Nephron progenitor cell (in vitro differentiated cells): ENCODE results near the gene PNLIP.

Experiments
- DNase-seq: peaks from one replicate; pipeline ENCODE4 v3.0.0; 2021
- H3K27ac Mint-ChIP-seq: 2 replicates; pipeline ENCODE4 v1.8.0; 2021; ENCODE audit warnings: mild to moderate bottlenecking, moderate library complexity, mixed read lengths
- H3K27me3 Mint-ChIP-seq: 2 replicates; pipeline ENCODE4 v1.8.0; 2021; ENCODE audit warnings: mild to moderate bottlenecking, low read depth, mixed read lengths; ENCODE audit not compliant: poor library complexity
- H3K36me3 Mint-ChIP-seq: 2 replicates; pipeline ENCODE4 v1.8.0; 2021; ENCODE audit warnings: low read depth, mixed read lengths
- H3K4me1 Mint-ChIP-seq: 2 replicates; pipeline ENCODE4 v1.8.0; 2021; ENCODE audit warnings: mixed read lengths
- H3K4me3 Mint-ChIP-seq: 2 replicates; pipeline ENCODE4 v1.8.0; 2021; ENCODE audit warnings: mild to moderate bottlenecking, moderate library complexity, mixed read lengths
- H3K9me3 Mint-ChIP-seq: 2 replicates; pipeline ENCODE4 v1.8.0; 2021; ENCODE audit warnings: mild to moderate bottlenecking, moderate library complexity, mixed read lengths
- TF ChIP-seq, protein P1 (sequence below): fragments of 200-600 bp; sonication (generic); IDR thresholded peaks from 2 replicates; pipeline ENCODE4 v1.5.0; 2021; ENCODE audit warnings: antibody characterized with exemption

The PNLIP gene

DNA sequence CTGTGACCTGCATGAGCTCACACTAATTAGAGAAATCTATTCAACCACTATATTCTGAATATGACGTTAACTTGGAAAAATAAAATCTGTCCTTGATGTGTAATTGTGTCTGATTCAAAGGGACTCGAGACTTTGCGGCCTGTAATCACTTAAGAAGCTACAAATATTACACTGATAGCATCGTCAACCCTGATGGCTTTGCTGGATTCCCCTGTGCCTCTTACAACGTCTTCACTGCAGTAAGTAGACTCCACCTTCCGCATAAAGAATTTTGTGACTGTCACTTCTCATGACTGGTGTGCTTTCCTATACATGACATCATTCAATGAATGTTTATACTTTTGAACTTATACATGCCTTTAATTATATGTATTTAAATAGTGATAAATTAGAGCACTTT lies 10.1 kb downstream of the PNLIP start:
- Mint-ChIP-seq H3K9me3 (no peaks in the 10 kb centered on the region), H3K27me3 (peaks cover 14% of the 10 kb centered on the region), H3K4me1 (no peaks in the 10 kb centered on the region), H3K36me3 (no peaks in the 10 kb centered on the region), H3K4me3 (no peak overlapping the region), H3K27ac (no peak overlapping the region)
- TF ChIP-seq, protein P1, sequence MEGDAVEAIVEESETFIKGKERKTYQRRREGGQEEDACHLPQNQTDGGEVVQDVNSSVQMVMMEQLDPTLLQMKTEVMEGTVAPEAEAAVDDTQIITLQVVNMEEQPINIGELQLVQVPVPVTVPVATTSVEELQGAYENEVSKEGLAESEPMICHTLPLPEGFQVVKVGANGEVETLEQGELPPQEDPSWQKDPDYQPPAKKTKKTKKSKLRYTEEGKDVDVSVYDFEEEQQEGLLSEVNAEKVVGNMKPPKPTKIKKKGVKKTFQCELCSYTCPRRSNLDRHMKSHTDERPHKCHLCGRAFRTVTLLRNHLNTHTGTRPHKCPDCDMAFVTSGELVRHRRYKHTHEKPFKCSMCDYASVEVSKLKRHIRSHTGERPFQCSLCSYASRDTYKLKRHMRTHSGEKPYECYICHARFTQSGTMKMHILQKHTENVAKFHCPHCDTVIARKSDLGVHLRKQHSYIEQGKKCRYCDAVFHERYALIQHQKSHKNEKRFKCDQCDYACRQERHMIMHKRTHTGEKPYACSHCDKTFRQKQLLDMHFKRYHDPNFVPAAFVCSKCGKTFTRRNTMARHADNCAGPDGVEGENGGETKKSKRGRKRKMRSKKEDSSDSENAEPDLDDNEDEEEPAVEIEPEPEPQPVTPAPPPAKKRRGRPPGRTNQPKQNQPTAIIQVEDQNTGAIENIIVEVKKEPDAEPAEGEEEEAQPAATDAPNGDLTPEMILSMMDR: no peak
- DNase-seq: no peak

DNA sequence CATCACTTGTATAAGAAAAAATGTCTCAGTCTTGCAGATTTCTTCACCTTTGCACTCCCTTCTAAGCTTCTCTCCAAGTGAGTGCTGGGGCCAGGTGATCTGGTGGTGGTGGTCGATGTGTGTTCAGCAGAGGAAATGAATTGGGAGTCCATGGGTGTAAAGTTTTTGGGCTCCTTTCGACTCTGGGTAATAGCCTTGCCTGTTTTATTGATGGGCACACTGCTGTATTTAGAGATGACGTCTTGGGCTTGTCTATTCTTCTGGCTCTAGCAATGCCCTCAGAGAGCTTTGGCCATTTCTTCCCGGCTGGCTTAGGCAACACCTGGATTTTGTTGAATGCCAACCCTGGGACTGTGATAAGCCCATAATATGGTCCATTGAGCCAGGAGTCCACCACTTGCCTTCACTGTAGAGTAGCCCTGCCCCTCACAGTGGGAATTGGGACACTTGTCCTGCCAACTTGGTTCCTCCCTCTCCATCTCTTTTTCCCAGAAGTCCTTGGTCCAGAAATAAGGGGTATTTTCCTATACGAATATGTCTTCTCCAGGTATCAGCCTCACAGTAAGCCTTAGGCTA lies 11.7 kb downstream of the PNLIP start:
- Mint-ChIP-seq H3K27ac (no peak overlapping the region), H3K27me3 (peaks cover 14% of the 10 kb centered on the region), H3K9me3 (no peaks in the 10 kb centered on the region), H3K4me3 (no peak overlapping the region), H3K4me1 (no peaks in the 10 kb centered on the region), H3K36me3 (no peaks in the 10 kb centered on the region)
- TF ChIP-seq, protein P1: no peak
- DNase-seq: no peak

DNA sequence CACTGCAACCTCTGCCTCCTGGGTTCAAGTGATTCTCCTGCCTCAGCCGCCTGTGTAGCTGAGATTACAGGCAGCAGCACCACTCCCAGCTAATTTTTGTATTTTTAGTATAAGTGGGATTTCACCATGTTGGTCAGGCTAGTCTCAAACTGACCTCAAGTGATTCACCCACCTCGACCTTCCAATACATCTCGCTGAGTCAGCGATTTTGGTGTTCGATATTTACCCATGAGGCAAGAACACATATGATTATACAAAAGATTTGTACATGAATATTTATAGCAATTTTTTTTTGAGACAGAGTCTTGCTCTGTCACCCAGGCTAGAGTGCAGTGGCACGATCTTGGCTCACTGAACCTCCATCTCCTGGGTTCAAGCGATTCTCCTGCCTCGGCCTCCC lies 19.8 kb downstream of the PNLIP start:
- TF ChIP-seq, protein P1: no peak
- H3K9me3 Mint-ChIP-seq: no peaks in the 10 kb centered on the region
- H3K27me3 Mint-ChIP-seq: peaks cover 22% of the 10 kb centered on the region
- H3K4me3 Mint-ChIP-seq: no peak overlapping the region
- no peak for DNase-seq
- no peak overlapping the region for H3K27ac Mint-ChIP-seq
- H3K36me3 Mint-ChIP-seq: no peaks in the 10 kb centered on the region
- no peaks in the 10 kb centered on the region for H3K4me1 Mint-ChIP-seq

DNA sequence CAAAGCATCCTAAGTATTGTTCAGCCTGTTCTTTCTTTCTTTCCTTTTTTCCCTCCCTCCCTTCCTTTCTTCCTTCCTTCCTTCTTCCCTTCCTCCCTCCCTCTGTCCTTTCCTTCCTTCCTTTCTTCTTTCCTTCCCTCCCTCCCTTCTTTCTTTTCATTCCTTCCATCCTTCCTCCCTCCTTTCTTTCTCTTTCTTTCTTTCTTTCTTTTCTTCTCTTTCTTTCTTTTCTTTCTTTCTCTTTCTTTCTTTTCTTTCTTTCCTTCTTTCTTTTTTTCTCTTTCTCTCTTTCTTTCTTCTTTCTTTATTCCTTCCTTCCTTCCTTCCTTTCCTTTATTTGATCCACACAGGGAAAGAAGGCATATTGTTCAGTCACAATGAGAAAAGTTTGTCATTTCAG lies 21.2 kb downstream of the PNLIP start:
- Mint-ChIP-seq H3K4me3 (no peak overlapping the region), H3K27me3 (peaks cover 23% of the 10 kb centered on the region), H3K4me1 (no peaks in the 10 kb centered on the region), H3K36me3 (no peaks in the 10 kb centered on the region), H3K27ac (no peak overlapping the region), H3K9me3 (no peaks in the 10 kb centered on the region)
- TF ChIP-seq, protein P1: no peak
- no peak for DNase-seq

DNA sequence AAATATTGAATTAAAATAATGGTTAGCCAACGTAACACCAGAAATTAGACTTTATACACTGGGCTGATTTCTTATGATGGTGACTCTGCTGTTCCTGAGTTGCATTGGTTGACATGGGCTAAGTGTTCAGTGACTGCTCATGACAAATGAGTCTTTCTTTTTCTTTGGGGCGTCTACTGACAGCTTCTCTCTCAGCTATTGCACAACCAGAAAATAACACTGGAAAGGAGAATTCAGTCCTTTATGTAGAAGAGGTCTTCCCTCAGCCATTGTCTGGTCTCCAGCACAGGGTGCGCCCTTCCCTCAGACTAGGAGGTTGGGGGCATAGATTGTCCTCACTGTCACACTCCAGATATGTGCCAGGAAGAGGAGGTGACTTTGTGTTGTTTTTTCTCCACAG lies 21.6 kb downstream of the PNLIP start:
- Mint-ChIP-seq H3K4me1 (no peaks in the 10 kb centered on the region), H3K27ac (no peak overlapping the region), H3K4me3 (no peak overlapping the region), H3K9me3 (no peaks in the 10 kb centered on the region), H3K27me3 (peaks cover 26% of the 10 kb centered on the region), H3K36me3 (no peaks in the 10 kb centered on the region)
- DNase-seq: no peak
- TF ChIP-seq, protein P1: no peak

DNA sequence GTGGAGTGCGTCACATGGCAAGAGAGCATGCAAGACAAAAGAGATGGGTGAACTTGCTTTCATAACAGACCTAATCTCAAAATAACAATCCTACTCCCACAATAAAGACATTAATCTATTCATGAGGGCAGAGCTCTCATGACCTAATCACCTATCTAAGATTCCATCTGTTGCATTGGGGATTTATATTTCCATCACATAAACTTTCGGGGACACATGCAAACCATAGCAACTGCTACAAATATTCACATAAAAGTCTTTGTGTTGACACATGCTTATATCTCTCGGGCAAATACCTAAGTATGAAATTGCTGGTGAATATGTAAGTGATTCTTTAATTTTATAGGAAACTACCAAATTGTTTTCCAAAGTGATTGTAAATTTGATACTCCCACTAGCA lies 29.1 kb downstream of the PNLIP start:
- peaks cover 21% of the 10 kb centered on the region for H3K27me3 Mint-ChIP-seq
- no peaks in the 10 kb centered on the region for H3K9me3 Mint-ChIP-seq
- H3K36me3 Mint-ChIP-seq: no peaks in the 10 kb centered on the region
- no peak for DNase-seq
- H3K27ac Mint-ChIP-seq: no peak overlapping the region
- H3K4me1 Mint-ChIP-seq: no peaks in the 10 kb centered on the region
- H3K4me3 Mint-ChIP-seq: no peak overlapping the region
- TF ChIP-seq, protein P1: no peak
